ENCODE data around the gene ZNF609.
A peak's percentile ranks its signal among the peaks of the same experiment; 100 is the strongest.
"Not testable (repeated sequence)": the region's sequence is repeated elsewhere in the genome, so short reads cannot be mapped to it uniquely, and the experiment has no call there.

ZNF609 gene

DNA sequence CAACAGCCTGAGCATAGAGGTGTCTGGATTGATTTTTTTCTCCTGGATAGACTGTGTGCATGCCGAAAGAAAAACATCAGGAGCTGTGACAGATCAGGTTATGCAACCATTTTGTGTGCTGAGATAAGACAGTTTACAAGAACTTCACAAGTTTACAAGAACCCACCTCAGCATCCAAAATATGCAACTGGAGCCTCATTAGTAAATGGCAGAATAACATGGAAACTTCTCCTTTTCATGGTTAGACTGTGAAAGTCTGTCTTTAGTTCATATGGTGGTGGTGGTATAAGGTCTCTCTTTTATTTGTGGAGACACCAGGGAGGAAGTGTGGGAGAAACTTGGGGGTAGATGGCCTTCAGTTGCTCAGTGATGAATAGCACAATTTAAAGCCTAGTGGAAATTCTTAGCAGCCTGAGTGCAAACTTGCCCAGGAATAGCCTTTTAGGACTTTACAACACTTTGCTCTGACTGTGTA, 3.7 kb upstream of the ZNF609 start:
- no peak for DNase-seq

GRCh38 chr15:64459066-64459781, 1.2 kb upstream of the ZNF609 start:
- DNase-seq = no peak

DNA sequence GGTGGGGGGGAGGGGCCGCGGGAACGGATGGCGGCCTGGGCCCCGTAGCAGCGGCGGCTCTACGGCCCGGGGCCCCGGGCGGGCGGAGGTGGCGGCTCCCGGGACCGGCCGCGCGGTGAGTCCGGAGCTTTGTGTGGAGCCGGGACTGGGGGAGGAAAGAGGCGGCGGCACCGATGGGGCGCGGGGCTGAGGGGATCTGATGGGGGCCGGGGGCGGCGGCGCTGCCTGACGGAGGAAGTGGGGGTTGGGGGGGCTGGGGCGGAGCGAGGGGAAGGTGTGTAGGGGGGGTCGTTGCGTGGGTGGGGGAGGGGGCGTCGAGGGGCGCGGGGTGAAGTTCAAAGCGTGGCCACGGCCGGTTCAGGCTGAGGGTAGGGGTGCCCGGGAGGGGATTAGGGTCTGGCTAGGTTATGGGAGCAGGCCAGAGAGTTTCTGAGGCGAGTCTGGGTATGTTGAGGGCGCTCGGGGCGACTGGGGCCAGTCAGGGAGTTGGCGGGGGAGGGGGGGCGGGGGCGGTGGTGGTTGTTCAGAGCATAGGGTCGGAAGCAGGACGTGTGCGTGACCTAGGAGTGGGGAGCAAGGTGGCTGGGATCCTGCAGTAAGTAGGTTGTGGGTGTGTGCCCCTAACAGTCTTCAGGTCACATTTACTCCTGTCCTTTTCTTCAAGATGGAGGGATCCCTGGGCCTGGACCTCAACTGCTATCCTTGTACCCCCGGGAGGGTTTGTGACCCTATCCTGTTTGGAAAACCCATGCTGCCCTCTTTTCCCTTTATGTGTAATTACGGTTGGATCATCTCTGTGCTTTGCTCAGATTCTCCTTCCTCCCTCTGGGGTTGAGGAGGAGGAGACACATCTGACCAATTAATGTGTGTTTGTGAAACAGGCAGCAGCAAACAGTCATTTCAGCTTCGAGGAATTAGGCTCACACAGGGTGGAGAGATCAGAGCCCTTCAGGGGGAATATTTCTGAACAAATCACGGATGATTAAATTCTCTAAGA, 644 bp downstream of the ZNF609 start:
- DNase-seq = peak; percentile 50

- DNase-seq = peak; percentile 44
These were observed 1.4 kb downstream of the ZNF609 start for GRCh38 chr15:64461721-64462162.

DNA sequence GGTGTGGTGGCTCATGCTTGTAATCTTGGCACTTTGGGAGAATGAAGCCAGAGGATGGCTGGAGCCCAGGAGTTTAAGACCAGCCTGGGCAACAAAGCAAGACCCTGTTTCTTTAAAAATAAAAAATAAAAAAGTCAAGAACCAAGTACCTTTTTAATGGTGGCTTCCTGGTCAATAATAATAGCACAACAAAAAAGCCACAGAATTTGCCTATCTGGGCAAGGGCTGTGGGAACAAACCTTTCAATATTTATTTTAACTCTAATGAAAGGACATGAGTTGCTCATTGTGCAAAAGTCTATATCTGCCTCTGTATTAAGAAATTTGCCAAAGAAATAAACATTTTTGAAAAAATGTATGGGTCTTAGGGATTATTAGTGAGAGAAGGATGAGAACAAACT, 2.1 kb downstream of the ZNF609 start:
- DNase-seq = no peak

DNA sequence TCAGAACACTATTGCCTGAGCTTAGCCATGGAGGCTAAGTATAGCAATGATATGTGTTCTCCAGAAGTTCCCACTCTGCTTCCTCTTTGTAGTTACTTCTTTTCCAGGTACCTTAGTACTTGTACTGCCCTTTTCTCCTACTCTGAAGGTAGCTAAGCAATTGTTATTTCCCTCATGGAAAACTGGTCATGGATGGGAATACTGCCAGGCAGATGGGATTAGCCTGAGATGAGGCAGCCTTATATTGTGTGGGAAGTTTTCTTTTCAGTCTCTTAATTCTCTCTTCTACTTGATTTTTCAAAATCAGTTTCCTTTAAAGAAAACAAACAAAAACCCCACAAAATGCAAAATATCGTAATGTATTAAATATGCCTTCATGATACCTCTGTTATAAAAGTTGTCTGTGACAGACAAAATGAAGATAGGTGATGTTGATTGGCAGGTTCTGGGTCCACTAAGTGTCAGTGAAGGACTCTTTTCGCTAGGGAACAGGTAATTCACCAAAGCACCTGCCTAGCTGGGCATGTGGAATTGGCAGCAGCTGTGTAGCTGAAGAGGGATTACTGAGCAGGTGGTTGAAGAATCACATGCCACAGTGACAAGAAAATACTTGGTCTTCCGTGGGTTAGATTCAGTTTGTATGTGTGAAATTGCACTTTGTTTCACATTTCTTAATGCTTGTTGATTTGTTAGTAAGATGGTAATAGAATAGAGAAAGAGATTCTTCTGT, 4.1 kb downstream of the ZNF609 start:
- no peak for DNase-seq

- no peak for DNase-seq
These were observed 6.2 kb downstream of the ZNF609 start for GRCh38 chr15:64466408-64467141.

GRCh38 chr15:64472161-64472560, 11.8 kb downstream of the ZNF609 start:
- DNase-seq = no peak

DNA sequence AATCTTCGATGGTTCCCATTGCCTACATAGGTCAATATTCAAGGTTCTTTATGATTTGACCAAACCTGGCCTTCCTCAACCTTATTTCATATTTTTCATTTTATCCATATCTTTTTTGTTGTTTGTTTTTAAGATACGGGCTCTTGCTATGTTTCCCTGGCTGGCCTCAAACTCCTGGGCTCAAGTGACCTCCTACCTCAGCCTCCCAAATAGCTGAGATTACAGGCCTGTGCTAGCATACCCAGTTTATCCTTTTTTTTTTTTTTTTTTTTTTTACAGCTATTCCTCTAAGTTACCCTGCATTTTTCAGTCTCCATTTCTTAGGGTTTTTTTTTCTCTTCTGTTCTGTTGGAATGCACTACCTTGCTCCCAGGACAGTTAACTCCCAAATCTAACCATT, 14.5 kb downstream of the ZNF609 start:
- DNase-seq = no peak

- DNase-seq = no peak
These were observed 16.2 kb downstream of the ZNF609 start for GRCh38 chr15:64476550-64476949.

- DNase-seq = no peak
These were observed 18.5 kb downstream of the ZNF609 start for GRCh38 chr15:64478863-64479262.

DNA sequence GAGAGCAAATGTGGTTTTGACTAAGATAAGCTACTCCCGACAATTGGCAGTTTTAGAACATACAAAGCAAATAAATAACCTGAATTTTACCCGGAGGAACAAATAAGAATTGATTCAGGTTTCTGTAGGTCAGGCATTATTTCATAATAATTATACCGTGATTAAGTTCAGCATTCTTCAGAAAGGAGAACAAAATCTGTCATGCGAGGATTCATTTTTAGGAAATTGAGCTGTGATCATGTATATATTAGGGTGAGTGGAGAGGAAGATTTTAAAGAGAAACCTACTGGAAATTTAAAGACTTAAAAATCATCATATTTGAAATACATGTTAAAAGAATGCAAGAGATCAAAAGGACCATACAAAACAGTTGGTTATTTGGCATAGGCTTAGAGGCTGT, 20.5 kb downstream of the ZNF609 start:
- no peak for DNase-seq

- DNase-seq = no peak
These were observed 23.4 kb downstream of the ZNF609 start for GRCh38 chr15:64483749-64484148.

DNA sequence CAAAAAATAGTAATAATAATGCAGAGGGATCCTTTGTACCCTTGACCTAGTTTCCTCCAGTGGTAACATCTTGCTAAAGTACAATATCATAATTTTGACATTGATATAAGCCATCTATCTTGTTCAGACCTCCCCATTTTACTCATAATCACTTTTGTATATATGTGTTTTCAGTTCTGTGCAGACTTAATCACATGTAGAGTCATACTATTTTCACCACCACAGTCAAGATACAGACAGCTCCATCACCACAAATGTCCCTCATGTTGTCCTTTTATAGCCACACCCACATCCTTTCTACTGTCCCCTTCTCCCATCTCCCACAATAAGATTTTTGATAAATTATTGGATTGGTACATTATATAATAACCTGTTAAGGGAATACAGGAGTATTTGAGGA, 25.4 kb downstream of the ZNF609 start:
- DNase-seq = no peak

GRCh38 chr15:64490598-64491259, 30.4 kb downstream of the ZNF609 start:
- no peak for DNase-seq

- no peak for DNase-seq
These were observed 33.3 kb downstream of the ZNF609 start for GRCh38 chr15:64493641-64494040.

- not testable (repeated sequence) for DNase-seq
These were observed 35.6 kb downstream of the ZNF609 start for GRCh38 chr15:64495968-64496367.

GRCh38 chr15:64500695-64501395, 40.5 kb downstream of the ZNF609 start:
- DNase-seq = no peak

DNA sequence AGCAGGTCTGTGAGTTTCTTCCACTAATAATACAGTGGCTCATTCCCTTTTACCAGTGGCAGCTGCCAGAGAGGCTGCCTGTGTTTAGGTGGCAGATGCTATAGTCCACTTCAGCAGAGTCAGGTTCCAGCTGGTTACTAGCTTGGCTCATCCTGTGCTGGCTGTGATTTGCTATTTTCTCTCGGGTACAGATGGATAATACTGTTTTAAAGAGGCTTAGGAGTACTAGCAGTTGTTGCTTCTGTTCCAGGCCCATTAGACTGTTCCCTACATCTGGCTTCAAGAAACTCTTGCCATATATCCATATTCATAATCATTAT, 41.0 kb downstream of the ZNF609 start:
- DNase-seq = no peak

GRCh38 chr15:64502151-64502550, 41.8 kb downstream of the ZNF609 start:
- DNase-seq = no peak

DNA sequence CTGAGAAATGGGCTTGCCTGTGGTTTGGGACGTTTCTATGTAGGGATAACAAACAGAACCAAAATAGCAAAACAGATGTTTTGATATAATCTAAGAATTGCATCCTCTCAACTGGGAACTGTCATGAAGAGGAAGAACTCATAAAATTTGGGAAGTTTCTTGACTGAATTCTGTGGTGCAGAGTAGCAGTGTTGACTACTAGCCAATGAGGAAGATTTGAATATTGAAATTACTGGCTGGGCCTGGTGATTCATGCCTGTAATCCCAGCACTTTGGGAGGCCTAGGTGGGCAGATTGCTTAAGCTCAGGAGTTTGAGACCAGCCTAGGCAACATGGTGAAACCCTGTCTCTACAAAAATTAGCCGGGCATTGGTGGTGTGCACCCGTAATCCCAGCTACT, 42.2 kb downstream of the ZNF609 start:
- no peak for DNase-seq
